Measurements from ENCODE around the gene PHF24.

DNA sequence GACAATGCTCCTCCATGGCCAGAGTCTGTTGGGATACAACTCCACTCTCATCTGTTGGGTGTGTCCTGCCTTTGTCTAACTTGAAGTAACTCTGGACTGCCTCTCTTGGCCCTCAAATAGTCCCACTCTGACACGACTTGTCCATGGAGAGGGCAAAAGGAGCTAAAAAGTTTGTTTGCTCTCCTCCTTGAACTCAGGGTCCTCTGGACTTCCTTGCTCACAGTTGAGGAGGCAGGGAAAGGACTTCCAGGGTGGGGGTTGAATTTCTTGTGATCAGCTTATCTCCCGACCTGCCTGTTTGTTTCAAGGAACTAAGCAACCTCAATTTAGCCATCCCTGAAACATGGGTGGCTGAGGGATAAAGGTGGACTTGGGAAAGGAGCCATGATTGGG is 43.2 kb downstream of the PHF24 start:
- TF ChIP-seq, protein P1, sequence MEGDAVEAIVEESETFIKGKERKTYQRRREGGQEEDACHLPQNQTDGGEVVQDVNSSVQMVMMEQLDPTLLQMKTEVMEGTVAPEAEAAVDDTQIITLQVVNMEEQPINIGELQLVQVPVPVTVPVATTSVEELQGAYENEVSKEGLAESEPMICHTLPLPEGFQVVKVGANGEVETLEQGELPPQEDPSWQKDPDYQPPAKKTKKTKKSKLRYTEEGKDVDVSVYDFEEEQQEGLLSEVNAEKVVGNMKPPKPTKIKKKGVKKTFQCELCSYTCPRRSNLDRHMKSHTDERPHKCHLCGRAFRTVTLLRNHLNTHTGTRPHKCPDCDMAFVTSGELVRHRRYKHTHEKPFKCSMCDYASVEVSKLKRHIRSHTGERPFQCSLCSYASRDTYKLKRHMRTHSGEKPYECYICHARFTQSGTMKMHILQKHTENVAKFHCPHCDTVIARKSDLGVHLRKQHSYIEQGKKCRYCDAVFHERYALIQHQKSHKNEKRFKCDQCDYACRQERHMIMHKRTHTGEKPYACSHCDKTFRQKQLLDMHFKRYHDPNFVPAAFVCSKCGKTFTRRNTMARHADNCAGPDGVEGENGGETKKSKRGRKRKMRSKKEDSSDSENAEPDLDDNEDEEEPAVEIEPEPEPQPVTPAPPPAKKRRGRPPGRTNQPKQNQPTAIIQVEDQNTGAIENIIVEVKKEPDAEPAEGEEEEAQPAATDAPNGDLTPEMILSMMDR (IDR thresholded peaks at IDR 0.05), result no peak
- no peak for TF ChIP-seq POLR2A (IDR thresholded peaks at IDR 0.05)

All from right lobe of liver (tissue), 4 donors.